HG02840 (cell line): Measurements from ENCODE around the gene DHX30.
A peak's percentile ranks its signal among the peaks of the same experiment; 100 is the strongest.
"Not testable (repeated sequence)": the region's sequence is repeated elsewhere in the genome, so short reads cannot be mapped to it uniquely, and the experiment has no call there.

Experiments used
- ATAC-seq: cut with Tn5 transposase; IDR thresholded peaks from one replicate; pipeline ENCODE4 v1.9.1; 2021; ENCODE audit warnings: mild to moderate bottlenecking, moderate library complexity, moderate number of reproducible peaks; ENCODE audit not compliant: unreplicated experiment, low FRiP score

The DHX30 gene

DNA sequence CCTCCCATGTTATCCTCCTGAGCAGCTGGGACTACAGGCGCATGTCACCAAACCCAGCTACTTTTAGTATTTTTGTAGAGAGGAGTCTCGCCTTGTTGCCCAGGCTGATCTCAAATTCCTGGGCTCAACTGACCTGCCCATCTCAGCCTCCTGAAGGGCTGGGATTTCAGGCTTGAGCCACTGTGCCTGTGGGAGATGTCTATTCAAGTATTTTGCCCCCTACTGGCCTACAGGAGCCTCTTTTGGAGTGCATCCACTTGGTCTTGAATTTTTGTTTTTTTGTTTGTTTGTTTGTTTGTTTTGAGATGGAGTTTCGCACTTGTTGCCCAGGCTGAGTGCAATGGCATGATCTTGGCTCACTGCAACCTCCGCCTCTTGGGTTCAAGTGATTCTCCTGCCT lies 3.2 kb upstream of the DHX30 start:
- ATAC-seq: no peak

DNA sequence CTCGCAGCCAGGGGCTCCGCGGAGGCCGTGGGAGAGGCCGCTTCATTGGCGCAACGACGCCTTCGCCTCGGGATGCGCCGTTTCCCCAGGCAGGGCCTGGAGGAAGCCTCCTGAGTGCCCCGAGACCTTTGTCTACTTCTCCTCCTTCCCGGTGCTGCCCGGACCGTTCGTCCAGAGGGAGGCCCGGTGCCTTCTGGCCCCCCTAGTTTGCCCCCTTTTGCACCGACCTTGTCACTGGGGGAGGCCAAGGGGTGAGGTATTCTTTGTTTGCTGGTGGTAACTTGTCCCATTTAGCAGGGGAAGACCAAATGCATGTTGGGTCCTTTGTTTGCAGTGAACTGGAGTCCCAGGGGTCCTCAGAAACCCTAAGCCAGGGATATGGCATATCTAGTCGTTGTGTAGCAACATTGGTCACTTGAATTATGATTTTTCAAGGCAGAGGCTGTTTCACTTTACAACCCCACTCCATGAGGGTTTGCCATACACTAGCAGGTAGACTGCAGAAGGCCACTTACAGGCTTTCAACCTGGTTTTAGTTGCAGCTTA lies 615 bp downstream of the DHX30 start:
- no peak for ATAC-seq

DNA sequence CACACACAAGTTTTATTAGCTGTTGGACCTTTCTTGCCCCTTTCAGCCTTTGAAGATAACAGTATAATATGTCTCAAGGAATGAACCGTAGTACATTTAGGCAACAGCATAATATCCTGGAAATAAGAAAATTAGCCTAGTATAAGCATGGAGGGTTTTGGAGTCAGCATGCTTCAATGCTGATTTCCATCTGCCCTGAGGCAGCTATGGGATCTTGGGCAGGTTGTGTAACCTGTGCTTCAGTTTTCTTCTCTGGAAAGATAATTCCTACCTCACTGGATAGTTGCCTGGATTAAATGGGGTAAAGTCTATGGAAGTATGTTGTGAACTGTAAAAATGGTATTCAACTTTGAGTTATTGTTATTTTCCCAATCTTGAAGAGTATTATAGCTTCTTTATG lies 1.6 kb downstream of the DHX30 start:
- no peak for ATAC-seq

DNA sequence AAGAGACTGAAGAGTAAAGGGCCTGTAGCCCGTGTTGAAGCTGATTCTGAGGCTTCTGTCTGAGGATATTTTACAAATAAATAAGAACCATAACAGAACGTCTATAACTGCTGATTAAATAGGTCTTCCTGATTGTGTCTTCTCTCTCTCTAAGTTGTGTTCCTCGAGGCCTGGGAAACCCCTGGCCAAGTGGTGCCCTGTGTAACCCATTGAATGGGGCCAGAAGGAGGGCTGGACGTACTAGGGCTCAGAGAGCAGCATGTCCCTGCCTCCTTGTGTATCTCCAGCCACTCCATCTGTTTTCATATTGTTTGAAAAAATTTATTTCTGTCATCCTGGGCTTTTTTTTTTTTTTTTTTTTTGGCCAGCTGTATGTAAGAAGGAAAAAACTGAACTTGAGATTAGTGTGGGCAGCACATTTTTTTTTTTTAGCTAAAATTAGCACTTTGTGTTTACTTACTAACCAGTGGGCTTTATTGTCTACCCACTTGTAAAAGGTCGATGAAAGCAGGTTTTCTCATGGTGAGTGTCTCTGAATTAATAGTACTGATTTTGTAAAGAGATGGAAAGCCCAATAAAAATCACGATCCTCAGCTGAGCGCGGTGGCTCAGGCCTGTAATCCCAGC lies 10.7 kb downstream of the DHX30 start:
- ATAC-seq: no peak

DNA sequence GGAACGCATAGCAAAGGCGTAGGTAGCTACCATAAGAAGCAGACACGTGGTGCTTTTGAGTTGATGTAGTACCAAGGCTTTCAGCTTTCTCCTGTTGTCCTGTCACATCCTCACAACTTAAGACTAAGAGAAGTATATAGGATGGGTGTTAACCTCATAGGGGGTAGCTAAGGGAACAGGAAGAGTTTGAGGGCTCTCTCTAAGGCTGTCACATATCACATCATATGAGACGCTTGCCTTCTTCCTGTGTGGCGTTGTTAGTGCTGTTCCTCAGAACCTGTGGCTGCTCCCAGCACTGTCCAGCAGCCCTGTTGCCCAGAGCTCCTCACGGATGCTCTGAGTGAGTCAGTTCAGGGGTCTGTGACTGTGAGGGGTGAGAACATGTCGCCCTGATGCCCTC lies 14.7 kb downstream of the DHX30 start:
- ATAC-seq: no peak

DNA sequence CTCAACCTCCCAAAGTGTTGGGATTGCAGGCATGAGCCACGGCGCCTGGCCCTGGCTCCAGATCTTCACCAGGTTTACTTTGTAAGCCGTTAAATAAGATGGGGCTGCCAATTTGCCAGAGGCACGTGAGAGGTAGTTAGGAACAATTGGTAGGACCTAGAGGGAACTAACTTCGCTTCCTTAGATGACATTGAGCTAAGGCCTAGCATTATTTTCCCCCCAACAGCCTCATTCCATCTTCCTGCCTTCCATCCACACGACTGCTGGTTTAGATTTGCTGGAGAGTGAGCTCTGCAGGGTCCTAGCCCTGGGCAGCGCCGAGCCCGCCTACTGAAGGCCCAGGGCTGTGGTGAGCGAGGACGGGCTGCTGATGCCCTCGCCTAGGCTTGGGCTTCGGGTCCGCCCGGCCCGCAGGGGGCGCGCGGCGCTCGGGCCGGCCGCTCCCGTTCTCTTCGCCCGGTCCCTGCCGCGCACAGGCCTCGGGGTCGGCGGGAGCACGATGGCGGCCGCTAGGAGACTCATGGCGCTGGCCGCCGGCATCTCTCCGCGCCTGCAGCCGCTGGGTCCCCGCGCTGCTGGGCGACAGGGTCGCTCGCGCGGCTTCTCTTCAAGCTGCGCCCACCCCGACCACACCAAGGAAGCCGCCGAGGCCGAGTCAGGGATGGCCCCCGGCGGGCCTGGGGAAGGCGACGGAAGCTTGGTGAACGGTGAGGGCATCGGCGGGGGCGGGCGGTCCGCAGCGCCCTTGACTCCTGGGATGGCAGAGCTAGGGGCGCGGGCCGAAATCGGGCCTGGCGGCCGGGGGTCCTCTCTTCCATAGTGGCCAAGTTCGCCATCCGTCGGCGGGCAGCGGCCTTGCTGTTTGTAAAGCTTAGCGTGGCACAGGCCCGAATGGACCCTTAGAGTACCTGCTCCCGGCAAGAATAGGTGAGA lies 21.9 kb downstream of the DHX30 start:
- peak; percentile 89 for ATAC-seq

DNA sequence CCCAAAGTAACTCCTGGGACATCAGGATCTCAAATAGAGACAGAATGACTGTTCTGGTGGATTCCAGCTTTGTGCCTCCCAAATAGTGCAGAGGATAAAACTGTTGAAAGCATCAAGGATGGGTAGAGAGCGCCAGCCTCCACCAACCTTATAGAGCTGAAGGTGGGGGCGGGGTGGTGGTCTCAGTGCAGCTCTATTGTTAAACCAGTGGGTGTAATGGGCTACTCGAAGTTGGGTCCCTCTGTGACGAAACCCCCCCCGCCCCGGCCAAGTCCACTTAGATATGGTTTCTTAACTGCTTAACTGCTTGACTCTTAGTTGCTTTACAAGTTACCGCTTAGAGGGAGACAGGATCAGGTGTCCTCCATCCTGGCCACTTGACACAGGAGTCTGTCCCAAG lies 22.7 kb downstream of the DHX30 start:
- no peak for ATAC-seq

DNA sequence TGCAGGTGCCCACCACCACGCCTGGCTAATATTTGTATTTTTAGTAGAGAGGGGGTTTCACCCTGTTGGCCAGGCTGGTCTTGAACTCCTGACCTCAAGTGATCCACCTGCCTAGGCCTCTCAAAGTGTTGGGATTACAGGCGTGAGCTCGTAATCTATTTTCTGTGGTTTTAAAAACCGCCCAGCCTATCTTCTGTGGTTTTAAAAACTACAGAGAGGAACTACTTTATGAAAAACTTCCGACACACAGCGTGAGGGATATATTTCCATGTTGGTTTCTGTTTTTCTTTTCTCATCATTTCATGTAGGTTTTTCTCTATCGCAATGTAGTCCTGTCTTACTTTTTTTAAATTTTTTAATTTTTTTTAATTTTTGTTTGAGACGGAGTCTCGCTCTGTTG lies 26.5 kb downstream of the DHX30 start:
- ATAC-seq: not testable (repeated sequence)

DNA sequence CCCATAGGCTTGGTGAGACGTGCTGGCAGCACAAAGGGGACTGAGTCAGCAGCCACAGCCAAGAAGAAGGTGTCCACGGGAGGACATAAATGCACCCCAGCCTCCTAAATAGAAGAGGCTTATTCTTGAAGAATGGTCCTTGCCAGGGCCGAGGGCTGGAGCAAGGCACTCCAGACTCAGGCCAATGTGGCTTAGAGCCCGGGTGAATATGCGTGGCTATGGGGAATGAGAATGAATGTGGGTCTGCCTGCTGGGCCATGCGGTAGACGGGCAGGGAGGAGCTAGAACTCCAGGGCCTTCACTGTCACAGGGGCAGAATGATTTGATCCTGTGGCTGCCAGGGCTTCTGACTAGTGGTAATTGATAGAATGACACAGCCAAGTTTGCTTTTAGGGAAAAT lies 34.0 kb downstream of the DHX30 start:
- no peak for ATAC-seq

DNA sequence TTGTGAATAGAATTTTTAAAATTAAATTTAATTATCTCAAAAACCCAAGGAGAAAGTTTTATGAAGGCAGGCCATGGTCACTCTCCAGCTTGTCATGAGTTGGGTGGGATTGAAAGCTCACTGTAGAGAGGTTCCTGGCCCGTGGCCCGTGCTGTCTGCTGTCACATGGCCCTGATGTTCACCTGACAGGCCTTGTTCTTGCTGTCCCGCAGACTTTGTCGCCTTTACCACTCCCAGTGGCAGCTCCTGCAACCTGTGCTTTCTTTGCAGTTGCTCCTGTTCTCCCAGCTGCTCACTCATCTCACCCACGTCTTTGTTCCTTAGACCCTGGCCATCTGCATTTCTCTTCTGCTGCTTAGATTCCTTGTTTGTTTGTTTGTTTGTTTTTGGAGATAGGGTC lies 35.6 kb downstream of the DHX30 start:
- no peak for ATAC-seq

DNA sequence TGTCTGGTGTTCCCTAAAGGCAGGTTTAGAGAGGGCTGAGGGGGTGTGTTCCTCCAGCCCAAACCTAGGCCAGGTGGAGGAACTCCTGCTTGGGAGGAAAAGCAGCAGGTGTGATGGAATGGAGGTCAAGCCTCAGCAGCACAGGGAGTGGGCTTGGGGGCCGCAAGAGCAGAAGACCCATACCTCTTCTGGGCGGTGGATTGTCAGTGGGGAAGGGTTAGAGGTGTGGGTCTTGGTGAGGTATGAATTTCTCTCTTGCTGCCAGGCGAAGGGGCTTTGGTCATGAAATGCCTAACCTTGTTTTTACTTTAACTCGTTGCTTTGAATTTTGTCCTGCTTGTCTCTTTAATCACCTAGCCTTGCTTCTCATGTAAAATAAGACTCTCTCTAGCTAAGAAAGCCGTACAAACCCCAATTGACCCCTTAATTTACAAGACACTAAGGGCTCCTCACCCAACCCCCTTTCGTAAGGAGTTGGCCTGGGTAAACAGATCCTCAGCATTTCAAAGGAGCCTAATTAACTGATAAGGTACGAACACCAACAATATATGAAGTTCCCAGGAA lies 38.9 kb downstream of the DHX30 start:
- no peak for ATAC-seq

DNA sequence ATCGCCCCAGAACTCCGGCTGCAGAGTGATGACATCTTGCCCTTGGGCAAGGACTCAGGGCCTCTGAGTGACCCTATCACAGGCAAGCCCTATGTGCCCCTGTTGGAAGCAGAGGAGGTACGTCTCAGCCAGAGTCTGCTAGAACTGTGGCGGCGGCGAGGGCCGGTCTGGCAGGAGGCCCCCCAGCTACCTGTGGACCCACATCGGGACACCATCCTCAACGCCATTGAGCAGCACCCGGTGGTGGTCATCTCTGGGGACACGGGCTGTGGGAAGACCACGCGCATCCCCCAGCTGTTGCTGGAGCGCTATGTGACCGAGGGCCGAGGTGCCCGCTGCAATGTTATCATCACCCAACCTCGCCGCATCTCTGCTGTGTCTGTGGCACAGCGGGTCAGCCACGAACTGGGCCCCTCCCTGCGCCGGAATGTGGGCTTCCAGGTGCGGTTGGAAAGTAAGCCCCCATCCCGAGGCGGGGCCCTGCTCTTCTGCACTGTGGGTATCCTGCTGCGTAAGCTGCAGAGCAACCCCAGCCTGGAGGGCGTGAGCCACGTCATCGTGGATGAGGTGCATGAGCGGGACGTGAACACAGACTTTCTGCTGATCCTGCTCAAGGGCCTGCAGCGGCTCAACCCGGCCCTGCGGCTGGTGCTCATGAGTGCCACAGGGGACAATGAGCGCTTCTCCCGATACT lies 43.4 kb downstream of the DHX30 start:
- ATAC-seq: no peak

DNA sequence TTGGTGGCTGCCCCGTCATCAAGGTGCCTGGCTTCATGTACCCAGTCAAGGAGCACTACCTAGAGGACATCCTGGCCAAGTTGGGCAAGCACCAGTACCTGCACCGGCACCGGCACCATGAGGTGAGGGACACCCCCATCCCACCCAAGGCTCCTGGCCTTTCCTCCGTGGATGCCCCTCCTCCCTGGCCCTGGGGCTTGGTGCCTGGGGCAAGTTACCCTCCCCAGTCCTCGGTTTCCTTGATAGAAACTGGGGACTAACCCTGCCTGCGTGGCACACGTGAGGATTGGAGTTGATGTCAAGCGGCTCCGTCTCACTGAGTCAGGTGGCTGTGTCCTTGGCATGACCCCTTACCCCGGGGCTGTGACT lies 43.9 kb downstream of the DHX30 start:
- no peak for ATAC-seq

DNA sequence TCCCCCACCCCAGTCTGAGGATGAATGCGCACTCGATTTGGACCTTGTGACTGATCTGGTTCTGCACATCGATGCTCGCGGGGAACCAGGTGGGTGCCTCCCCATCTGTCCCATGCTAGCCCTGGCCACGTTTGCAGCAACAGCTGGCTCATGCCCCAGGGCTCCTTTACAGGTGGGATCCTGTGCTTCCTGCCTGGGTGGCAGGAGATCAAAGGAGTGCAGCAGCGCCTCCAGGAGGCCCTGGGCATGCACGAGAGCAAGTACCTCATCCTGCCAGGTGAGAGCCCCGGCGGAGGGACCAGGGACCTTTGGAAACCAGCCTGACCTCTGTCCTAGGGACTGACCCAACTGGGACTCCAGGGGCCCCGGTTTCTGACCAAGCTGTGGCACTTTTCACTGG lies 44.3 kb downstream of the DHX30 start:
- ATAC-seq: no peak

DNA sequence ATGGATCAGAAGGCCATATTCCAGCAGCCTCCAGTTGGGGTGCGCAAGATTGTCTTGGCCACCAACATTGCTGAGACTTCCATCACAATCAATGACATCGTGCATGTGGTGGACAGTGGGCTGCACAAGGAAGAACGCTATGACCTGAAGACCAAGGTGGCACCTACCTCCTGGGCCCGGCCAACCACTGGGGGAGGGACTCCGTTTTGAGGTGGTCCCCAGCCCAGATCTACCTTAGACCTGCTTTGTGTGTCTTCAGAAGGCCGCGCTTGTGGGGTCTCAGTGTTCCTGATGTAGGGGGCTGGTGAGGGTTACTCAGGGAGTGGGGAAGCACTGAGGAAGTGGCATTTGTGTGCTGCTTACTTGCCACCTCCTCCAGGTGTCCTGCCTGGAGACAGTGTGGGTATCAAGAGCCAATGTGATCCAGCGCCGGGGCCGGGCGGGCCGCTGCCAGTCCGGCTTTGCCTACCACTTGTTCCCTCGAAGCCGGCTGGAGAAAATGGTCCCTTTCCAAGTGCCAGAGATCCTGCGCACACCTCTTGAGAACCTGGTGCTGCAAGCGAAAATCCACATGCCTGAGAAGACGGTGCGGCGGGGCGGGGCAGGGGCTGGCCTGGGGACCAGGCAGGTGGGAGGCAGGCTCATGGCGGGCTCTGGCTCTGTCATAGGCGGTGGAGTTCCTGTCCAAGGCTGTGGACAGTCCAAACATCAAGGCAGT lies 45.0 kb downstream of the DHX30 start:
- no peak for ATAC-seq

DNA sequence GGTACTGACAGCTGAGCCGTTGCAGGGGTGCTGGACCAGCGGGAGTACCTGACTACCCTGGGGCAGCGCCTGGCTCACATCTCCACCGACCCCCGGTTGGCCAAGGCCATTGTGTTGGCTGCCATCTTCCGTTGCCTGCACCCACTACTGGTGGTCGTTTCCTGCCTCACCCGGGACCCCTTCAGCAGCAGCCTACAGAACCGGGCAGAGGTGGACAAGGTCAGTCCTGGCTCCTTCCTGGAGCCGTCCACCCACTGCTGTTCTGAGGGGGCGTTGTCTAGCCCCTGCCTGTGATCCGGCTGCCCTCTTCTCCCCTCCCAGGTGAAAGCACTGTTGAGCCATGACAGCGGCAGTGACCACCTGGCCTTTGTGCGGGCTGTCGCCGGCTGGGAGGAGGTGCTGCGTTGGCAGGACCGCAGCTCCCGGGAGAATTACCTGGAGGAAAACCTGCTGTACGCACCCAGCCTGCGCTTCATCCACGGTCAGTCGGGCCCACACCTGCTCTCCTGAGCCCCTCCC lies 45.7 kb downstream of the DHX30 start:
- ATAC-seq: no peak

DNA sequence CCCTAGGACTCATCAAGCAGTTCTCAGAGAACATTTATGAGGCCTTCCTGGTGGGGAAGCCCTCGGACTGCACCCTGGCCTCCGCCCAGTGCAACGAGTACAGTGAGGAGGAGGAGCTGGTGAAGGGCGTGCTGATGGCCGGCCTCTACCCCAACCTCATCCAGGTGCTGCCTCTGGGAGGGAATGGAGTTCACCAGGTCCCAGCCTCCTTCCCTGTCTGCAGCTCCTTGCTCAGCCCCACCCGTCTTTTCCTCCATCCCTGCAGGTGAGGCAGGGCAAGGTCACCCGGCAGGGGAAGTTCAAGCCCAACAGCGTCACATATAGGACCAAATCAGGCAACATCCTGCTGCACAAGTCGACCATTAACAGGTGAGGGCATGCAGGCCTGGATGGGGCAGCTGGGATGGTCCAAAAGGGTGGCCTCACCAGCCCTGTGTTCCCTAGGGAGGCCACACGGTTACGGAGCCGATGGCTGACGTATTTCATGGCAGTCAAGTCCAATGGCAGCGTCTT lies 46.3 kb downstream of the DHX30 start:
- ATAC-seq: no peak

DNA sequence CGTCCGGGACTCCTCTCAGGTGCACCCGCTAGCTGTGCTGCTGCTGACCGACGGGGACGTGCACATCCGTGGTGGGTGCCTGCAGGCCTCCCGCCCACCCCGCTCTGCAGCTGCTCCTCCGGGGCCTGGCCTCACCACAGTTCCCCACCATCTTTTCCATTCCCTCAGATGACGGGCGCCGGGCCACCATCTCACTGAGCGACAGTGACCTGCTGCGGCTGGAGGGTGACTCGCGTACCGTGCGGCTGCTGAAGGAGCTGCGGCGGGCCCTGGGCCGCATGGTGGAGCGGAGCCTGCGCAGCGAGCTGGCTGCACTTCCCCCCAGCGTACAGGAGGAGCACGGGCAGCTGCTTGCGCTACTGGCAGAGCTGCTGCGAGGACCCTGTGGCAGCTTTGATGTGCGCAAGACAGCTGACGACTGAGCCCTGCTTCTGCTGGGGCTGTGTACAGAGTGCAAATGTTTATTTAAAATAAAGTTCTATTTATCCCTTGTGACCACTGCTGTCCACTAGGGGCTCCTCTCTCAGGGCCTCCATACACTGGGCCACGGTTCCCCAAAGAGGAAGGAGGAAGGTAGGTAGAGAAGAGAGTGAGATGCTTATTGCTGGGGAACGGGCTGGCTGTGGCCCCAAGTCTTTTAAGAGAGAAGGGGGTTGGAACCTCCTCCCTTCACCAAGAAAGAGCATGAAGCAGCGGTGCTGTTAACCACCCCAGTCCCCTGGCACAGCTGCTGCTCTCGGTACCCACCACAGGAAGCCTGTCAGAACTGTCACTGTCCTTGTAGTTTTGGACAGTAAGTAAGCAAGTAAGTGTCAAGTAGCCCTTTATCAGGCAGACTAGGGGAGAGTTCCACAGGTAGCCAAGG lies 47.0 kb downstream of the DHX30 start:
- ATAC-seq: no peak
